ACHN (cell line): ENCODE measurements around the gene TBR1.
A peak's percentile ranks its signal among the peaks of the same experiment; 100 is the strongest.

Source experiments
- DNase-seq: peaks from one replicate; pipeline ENCODE4 v3.0.0-alpha.2; 2015
- in situ Hi-C: cut with HindIII; loops from 2 replicates; pipeline ENCODE4 v1.10.0; 2017; ENCODE audit warnings: low sequenced_read_pairs, low pct_ligation_motif_present, low pct_unique_long_range_greater_than_20kb

TBR1 gene

DNA sequence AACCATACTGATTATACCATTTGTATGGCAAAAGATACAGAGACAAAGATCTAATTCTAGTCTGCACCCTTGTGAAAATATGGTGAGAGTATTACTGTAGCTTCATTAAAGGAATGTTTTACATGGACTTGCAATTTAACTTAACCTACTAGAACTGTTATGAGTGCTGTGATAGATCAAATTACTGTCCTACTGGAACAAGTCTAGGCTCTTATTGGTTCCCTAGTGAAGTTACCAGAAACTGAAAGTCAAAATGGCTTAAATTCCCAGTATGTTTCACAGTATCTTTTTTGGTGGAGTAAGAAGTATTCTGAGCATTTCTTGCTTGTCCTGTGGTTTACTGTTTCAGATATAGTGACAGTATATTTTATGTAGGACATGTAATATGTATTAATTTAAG, 3.8 kb upstream of the TBR1 start:
- in situ Hi-C loops, result no loop called here
- no peak for DNase-seq

DNA sequence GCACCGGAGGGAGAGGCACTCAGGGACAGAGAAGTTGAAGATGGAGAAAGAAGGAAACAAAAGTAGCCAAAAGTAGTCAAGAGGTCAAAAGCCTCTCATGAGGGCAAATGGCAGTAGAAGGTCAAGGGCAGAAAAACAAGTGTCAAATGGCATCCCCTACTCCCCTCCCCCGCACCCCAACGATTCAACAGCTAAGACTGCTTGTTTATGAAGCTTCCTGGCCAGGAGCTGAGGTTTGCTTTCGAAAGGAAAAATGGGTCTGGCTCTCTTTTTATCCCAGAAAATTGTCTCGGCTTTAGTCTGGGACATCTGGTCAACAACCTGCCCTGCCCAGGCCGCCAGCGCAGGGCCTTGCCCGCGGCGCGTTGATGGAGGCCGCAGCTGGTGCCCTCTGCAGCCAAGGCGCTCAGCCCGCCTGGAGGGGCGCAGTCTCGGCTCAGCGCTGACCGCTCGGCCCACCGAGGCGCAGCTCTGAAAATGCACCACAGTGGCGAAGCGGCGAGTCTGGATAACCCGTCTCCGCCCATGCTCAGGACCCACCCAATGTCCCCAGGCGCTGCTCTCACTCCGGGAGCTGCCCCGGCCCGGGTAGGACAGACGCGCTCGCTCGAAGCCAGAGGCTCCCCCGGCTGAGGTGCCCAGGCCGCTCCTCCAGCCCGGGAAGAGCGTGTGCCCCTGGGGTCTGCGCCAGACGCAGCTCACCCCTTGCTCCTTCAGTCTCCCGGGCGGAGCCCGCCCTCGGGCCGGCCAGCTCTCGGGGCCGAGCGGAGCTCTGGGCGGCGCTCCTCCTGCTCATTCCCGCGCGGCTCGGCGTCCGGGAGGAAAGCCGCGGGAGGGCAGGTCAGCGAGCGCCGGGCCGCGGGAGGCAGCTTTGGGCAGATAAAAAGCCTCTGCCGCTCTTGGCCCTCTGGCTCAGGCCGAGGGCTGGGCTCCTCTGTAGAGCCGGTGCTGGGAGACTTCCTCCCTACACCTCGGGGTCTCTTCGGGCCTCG, 1.8 kb upstream of the TBR1 start:
- peak; percentile 70 for DNase-seq
- in situ Hi-C loops, result no loop called here

DNA sequence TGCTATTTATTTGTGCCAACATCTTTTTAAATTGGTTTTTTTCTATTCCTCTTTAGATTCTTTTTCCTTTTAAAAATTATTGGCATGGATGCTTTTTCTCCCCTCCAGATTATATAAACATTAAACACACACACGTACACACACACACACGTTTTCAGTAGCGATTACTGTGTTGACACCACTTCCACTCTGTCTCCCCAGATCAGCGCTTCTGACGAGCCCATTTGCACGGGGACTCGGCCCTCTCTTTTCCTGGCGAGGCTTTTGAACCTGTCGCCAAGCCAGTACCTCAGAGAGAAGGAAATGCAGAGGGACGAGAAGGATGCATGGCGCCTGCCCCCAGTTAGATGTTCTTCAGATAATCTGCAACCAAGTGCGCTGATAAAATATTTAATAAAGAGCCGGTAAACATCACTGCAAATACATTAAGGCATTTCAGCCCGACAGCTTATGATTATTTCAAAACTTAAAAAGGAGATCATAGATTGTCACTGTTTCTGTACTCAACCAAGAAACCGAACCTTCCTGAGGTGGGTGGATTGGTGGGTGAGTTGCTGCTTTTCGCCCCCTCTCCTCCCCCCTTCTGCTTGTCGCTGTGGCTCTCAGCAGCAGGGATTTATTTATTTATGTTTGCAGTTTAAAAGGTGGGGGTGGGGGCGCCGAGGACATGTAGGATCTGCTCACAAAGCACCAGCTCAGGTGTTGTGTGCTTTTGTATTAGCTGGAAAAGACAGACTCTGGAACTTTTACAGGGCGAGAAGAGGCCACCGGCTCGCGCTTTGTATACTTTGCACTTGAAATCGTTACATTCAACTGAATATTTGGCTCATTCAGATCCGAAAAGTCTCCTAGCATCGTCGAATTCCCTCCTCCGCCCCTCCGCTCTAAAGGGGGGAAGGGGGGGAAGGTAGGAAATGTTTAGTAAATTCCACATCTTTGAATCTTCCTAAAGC, 787 bp upstream of the TBR1 start:
- peak; percentile 39 for DNase-seq
- in situ Hi-C loops, result no loop called here

DNA sequence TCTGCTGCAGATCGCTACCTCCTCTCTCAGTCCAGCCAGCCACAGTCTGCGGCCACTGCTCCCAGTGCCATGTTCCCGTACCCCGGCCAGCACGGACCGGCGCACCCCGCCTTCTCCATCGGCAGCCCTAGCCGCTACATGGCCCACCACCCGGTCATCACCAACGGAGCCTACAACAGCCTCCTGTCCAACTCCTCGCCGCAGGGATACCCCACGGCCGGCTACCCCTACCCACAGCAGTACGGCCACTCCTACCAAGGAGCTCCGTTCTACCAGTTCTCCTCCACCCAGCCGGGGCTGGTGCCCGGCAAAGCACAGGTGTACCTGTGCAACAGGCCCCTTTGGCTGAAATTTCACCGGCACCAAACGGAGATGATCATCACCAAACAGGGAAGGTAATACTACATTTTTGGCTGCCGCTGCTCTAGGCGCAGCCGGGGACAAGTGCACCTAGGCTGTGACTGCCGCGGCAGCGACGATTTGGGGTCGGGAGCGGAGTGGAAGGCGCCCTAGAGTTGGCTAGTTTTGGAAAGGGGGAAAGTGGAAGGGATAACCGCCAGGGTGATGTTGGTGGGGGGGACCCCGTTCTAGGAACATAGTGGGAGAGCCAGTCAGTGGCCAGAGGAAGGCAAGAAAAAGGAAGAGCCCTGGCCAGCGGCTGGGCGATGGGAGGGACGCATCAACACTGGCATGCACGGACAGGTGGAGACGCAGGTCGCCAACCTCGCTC, 776 bp downstream of the TBR1 start:
- in situ Hi-C loops, result no loop called here
- no peak for DNase-seq

DNA sequence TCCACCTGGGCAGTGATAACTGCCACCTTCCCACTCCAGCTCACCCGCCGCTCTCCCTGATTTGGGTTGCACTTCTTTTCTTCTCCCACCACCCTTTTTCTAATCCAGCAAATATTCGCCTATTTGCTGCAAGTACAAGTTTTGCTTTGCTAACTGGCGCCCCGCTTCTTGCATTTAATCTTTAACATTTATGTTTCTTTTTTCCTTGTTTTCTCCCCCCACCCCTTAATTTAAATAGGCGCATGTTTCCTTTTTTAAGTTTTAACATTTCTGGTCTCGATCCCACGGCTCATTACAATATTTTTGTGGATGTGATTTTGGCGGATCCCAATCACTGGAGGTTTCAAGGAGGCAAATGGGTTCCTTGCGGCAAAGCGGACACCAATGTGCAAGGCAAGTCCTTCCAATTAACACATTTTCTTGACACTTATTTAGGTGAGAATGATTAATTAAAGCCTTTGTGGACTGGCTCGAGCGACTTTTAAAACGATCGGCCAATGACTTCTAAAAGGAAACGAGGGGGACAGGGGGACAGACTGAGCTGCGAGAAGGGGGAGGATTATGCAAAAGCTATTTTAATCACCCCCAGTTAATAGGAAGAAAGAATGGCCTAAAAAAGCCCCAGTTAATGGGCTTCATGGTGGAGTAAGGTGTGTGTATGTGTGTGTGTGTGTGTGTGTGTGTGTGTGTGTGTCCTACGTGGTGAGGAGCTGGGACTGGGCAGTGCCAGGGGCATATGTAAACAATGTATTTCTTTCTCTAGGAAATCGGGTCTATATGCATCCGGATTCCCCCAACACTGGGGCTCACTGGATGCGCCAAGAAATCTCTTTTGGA, 1.6 kb downstream of the TBR1 start:
- in situ Hi-C loops, result no loop called here
- no peak for DNase-seq

DNA sequence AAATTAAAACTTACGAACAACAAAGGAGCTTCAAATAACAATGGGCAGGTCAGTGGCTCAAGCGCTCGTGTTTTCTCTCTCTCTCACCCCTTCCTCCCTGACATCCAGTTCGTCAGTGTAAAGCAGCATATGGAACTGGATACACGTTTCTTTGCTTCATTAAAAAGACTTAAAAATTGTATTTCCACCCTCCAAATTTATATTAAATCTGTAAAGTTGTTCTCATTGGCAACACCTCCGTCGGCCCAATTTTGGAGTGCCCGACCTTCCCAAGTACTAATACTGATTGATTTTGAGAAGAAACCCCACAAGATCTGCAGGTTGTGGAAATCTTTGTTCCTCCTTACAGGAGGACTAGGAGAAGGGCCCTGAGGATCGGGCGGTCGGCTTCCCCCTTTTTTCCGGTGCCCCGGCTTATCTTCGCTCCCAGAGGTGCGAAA, 2.2 kb downstream of the TBR1 start:
- in situ Hi-C loops, result no loop called here
- no peak for DNase-seq

DNA sequence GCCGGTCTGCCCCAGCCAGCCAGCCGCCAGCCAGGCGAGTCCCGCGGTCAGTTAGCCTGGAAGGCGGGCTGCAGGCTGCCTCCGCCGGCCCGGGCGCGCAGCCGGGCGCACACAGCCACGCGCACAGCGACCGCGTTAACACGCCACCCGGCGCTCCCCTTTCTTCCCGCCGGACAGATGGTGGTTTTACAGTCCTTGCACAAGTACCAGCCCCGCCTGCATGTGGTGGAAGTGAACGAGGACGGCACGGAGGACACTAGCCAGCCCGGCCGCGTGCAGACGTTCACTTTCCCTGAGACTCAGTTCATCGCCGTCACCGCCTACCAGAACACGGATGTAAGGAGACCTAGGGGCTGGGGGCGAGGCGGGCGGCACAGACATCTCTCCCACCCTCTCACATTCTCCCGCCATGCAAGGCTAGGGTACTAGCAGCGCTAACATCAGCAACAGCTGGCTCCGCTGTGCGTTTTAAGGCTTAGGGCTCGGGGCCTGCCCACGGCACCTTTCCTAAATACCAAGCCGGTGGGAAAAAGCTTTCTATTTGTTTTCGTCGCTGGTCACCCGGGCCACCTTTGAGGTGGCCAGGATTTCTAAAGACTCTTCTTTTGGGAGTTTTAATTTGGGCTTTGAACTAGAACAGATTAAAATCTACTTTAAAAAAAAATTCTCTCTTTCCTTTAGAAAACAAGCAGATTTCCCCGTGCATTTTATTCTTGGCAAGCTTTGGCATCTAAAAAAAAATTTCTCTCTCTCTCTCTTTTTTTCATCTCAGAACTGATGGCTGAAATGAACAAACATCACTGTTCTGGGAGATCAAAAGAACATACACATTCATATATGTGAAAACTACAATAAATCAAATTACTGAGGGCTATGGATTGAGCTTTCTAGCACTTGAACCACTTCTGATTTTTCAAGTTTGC, 2.9 kb downstream of the TBR1 start:
- in situ Hi-C loops, result no loop called here
- DNase-seq, result no peak

DNA sequence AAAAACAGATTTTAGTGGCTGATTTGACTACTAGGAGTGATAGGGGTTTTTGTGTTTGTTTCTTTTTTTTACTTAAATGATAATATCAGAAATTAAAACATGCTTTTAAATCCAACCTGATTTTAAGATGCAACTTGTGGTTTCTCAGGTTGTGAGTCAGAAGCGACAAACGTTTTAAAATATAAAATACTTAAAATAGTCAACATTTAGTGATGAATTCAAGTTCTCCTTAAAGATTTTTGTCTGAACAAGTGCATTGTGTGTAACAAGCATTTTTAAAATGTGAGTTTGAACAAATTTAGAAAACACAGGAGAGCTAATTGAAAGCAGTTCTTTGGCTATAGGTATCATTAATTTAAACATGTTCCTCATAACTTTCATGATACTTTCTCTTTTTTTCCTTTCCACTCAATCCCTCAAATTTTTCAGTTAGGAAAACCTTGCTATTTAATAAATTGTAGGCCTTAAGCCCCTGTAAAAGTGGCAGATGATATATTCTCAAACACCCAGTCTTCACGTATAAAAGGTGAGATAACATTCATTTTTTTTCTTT, 3.6 kb downstream of the TBR1 start:
- in situ Hi-C loops, result no loop called here
- no peak for DNase-seq

DNA sequence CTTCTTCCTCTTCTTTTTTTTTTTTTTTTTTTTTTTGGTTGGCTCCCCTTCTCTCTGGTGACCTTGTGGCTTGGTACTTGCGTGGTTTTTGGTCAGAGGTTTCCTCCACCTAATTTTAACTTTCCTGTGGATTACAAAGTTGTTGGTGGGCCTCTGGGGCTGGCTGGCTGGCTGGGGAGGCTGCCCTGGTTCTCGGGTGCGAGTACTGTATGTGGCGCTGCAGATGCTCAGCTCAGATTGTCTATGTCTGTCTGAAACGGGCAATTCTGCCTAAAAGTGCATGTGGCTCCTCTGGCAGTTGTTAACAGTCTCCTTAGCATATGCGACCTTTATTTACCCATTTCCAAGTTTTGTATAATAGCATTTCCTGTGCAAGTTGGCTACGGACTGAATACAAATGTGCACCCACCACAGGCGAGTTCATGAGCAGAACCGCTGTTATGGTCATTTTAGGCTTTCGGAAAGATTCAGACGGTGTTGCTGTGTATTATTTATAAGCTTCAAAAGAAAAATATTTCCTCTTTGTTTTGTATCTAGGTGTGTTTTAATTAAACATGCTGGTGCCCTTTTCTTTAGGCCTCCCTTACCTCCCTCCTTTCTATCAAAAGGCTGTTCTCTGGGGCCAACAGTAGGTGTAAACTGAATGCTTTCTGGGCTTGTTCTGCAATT, 4.4 kb downstream of the TBR1 start:
- in situ Hi-C loops, result no loop called here
- no peak for DNase-seq

DNA sequence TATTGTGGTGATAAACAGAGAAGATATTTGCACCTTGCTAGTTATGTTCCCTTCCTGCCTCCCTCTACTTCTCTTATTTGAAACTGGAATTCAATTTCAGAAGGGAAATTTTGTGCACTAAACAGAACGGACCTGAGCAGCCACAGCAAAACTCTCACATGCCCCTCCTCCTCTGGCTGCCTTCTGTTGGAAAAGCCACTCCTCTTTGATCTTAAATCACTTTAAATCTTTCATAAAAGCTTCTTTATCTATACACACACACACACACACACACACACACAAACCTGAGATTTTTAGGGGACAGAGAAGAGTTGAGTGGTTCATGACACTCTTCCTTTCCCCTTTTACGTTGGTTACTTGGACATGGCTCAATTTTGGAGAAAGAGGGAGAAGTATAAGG, 5.6 kb downstream of the TBR1 start:
- in situ Hi-C loops, result no loop called here
- DNase-seq, result no peak

DNA sequence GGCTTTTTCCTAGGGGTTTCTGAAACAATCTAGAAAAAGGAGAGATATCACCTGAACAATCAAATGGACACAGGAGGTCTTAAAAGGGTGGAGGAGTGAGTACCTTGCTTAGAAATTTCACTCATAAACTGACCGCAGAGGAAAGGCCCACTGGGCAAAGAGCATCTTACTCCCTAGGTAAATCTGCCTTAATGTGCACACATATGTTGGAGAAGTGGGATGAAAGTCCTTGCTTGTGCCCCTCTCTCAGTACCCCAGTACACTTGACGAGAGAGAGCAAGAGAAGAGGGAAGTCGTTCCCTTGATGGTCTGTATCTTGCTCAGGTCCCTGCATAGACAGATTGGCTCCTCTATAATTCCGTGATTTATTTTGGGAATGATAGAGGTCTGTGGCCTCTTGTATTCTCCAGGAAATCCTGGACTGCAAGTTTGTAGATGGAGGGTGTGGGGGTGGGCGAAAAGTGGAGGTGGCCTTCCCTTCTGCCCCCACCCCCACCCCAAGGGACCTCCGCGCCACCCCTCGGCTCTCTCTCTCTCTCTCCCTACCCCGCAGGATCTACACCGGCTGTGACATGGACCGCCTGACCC, 6.8 kb downstream of the TBR1 start:
- no peak for DNase-seq
- in situ Hi-C loops, result no loop called here

DNA sequence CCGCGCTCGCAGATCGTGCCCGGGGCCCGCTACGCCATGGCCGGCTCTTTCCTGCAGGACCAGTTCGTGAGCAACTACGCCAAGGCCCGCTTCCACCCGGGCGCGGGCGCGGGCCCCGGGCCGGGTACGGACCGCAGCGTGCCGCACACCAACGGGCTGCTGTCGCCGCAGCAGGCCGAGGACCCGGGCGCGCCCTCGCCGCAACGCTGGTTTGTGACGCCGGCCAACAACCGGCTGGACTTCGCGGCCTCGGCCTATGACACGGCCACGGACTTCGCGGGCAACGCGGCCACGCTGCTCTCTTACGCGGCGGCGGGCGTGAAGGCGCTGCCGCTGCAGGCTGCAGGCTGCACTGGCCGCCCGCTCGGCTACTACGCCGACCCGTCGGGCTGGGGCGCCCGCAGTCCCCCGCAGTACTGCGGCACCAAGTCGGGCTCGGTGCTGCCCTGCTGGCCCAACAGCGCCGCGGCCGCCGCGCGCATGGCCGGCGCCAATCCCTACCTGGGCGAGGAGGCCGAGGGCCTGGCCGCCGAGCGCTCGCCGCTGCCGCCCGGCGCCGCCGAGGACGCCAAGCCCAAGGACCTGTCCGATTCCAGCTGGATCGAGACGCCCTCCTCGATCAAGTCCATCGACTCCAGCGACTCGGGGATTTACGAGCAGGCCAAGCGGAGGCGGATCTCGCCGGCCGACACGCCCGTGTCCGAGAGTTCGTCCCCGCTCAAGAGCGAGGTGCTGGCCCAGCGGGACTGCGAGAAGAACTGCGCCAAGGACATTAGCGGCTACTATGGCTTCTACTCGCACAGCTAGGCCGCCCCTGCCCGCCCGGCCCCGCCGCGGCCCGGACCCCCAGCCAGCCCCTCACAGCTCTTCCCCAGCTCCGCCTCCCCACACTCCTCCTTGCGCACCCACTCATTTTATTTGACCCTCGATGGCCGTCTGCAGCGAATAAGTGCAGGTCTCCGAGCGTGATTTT, 7.6 kb downstream of the TBR1 start:
- DNase-seq, result no peak
- in situ Hi-C loops, result no loop called here

DNA sequence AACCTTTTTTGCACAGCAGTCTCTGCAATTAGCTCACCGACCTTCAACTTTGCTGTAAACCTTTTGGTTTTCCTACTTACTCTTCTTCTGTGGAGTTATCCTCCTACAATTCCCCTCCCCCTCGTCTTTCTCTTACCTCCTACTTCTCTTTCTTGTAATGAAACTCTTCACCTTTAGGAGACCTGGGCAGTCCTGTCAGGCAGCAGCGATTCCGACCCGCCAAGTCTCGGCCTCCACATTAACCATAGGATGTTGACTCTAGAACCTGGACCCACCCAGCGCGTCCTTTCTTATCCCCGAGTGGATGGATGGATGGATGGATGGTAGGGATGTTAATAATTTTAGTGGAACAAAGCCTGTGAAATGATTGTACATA, 8.3 kb downstream of the TBR1 start:
- in situ Hi-C loops, result no loop called here
- no peak for DNase-seq

DNA sequence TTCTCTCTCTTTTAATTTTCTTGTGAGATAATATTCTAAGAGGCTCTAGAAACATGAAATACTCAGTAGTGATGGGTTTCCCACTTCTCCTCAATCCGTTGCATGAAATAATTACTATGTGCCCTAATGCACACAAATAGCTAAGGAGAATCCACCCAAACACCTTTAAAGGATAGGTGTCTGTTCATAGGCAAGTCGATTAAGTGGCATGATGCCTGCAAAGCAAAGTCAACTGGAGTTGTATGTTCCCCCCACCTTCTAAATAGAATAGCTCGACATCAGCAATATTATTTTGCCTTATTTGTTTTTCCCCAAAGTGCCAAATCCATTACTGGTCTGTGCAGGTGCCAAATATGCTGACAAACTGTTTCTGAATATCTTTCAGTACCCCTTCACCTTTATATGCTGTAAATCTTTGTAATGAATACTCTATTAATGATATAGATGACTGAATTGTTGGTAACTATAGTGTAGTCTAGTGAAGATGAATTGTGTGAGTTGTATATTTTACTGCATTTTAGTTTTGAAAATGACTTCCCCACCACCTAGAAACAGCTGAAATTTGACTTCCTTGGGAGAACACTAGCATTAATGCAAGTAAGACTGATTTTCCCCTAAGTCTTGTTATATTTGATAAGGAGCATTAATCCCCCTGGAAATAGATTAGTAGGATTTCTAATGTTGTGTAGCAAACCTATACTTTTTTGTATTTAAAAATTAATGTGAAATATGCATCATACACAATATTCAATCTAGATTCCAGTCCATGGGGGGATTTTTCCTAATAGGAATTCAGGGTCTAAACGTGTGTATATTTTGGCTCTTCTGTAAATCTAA, 9.0 kb downstream of the TBR1 start:
- in situ Hi-C loops, result no loop called here
- DNase-seq, result no peak
